ENCODE results near the gene TMEM11. TPM values are rescaled to one million over a fixed set of nuclear protein-coding genes. Genes with fewer than 3 reads are reported as not detected.

Gene TMEM11, protein sequence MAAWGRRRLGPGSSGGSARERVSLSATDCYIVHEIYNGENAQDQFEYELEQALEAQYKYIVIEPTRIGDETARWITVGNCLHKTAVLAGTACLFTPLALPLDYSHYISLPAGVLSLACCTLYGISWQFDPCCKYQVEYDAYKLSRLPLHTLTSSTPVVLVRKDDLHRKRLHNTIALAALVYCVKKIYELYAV
- polyA plus RNA-seq: 44.2 TPM

- Mint-ChIP-seq H3K36me3 (peaks cover 3% of the 10 kb centered on the region), H3K4me1 (peaks cover 35 to 44% (median 38%) of the 10 kb centered on the region in 3 donors), H3K4me3 (peak within 1 kb of the TSS; percentile 89 to 96 (median 96)), H3K27me3 (no peaks in the 10 kb centered on the region), H3K27ac (peak within 1 kb of the TSS; percentile 65 to 94 (median 91)), H3K9me3 (no peaks in the 10 kb centered on the region)
These were observed at the start of gene TMEM11 for GRCh38 chr17:21214015-21214776. Gene TMEM11, minus strand, starts transcription at chr17:21214161. Its CDS starts 9 bp downstream, at chr17:21214152.

DNA sequence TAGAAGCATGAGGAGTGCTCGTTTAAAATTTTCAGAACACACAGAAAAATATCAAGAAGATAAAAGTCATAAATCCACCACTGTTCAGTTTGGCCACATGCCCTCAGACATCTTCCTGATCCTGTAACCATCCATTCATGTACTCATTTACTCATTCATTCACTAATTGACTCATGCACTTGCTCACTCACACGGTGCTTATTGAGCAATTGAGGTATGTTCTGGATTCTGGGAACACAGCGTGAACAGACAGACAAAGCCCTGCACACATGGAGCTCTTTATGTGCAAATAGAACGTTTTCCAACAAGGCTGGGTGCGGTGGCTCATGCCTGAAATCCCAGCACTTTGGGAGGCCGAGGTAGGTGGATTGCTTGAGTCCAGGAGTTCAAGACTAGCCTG lies 49.4 kb upstream of the TMEM11 start:
- Mint-ChIP-seq H3K27me3 (no peaks in the 10 kb centered on the region), H3K4me3 (no peak overlapping the region), H3K4me1 (peaks cover 7 to 9% (median 8%) of the 10 kb centered on the region in 3 donors), H3K27ac (no peak overlapping the region), H3K9me3 (no peaks in the 10 kb centered on the region), H3K36me3 (no peaks in the 10 kb centered on the region)

DNA sequence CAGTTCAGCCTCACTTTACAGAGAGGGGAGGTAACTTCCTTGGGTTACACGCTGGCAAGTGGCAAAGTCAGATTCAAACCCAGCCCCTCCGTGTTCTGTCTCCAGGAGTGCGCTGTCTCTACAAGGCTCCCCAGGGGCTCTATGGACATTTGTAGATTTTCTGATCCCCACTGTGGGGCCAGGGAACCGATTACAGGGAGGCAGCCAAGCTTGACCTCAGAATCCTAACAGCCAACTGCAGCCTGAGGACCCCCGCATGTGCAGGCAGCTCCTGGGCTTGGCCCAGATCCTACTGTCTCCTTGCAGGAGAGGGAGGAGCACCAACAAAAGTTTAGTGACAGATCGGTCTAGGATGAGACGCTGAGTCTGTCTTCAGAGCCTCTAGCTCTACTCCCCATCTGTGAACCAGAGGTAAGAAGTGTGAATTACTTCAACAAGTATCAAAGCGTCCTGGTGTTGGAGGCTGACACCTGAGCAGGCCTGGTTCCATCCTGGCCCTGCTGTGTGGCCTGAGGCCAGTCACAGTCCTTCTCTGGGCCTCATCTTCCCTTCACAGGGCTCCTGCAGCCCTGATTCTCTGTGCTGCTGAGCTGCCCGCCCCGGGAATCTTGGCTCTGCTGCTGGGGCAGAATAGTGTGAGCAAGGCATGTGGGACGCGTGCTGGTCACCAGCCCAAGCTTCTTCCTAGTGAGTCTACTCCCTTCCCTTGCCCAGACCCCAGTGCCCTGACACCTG lies 48.5 kb upstream of the TMEM11 start:
- Mint-ChIP-seq H3K4me3 (no peak overlapping the region), H3K9me3 (no peaks in the 10 kb centered on the region), H3K4me1 (peaks cover 3 to 6% (median 6%) of the 10 kb centered on the region in 3 donors), H3K27ac (no peak overlapping the region), H3K36me3 (no peaks in the 10 kb centered on the region), H3K27me3 (peaks cover 3% of the 10 kb centered on the region)

- Mint-ChIP-seq H3K36me3 (no peaks in the 10 kb centered on the region), H3K27me3 (peaks cover 3% of the 10 kb centered on the region), H3K4me3 (no peak overlapping the region), H3K9me3 (no peaks in the 10 kb centered on the region), H3K27ac (no peak overlapping the region), H3K4me1 (peaks cover 4 to 6% (median 4%) of the 10 kb centered on the region in 3 donors)
These were observed 44.6 kb upstream of the TMEM11 start for GRCh38 chr17:21258593-21258992.

DNA sequence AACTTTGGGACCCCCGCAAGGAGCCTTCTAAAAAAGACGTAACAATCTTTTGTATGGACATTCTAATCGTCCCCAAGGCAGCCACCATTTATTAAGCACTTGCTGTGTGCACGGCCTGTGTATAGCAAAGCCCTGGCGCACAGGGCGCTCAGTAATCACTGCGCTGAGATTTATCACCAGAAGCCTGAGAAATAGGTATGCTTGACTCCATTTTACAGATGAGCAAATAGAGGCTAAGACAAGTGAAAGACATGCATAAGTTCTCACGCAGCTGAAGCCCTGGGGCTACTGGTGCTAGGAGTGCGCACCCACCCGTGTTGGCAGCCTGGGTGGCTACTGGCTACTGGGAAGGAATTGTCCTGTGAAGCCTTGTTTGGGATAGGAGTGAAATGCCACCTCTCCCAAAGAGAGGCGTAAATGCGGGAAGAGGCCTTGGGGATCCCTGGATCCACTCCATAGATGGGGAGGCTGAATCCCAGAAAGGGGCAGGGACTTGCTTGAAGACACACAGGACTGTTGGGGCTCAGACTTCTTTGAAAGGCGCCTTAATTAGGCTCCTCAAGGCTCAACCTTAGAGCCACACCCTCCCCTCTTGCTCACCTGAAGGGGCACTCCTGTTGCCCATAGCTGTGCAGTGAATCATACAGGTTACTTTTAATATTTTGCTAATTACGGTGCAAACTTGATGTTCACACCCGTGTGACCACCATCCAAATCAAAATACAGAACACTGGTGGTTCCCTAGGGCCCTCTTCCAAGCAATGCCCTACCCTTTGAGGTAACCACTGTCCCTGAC lies 39.9 kb upstream of the TMEM11 start:
- Mint-ChIP-seq H3K27ac (peak overlapping the region; percentile 92 to 93 (median 93)), H3K36me3 (no peaks in the 10 kb centered on the region), H3K4me3 (peak overlapping the region; percentile 87 to 96 (median 95)), H3K27me3 (peaks cover 3% of the 10 kb centered on the region), H3K4me1 (peaks cover 10 to 21% (median 10%) of the 10 kb centered on the region in 3 donors), H3K9me3 (no peaks in the 10 kb centered on the region)

DNA sequence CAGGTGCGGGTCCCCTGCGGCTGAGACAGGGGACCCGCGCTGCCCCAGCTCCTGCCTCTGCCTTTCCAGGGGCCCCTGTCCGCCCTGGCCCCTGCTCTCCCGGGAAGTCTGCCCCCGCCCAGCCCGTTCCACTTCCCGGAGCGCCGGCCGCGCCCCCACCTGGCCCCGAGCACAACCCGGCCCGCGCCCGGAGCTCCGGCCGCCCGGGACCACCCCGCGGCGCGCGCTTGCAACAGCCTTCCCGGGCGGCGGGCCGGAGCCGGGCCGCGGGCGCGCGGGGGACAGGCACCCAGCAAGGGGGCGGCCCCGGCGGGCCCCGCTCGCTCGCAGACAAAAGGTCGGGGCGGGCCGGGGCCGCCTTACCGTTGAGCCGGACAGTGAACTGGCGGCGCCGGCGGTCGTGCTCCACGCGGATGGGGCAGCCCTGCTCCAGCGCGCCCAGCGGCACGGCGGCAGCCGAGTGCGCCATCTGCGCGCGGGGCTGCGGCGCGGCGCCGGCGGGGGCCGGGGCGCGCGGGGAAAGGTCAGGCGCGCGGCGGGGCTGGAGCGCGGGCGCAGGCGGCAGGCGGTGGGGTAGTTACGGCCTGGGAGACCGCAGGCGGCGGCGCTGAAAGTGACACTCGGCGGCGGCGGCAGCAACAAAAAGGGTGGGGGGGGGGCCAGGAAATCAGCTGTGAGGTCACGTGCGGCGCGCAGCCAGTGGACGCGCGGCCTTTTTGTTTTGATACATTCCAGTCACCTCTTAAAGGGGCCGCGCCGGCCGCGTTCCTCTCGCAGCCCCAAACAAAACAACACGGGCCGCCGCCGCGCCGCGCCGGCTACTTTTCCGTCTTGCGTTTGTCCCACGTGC lies 39.1 kb upstream of the TMEM11 start, which contains the start of gene NATD1:
Gene NATD1, minus strand, starts transcription at position 615 of the 850 bp plus-strand sequence. Its CDS starts 146 bp downstream, at position 469.
- Mint-ChIP-seq H3K27ac (peak within 1 kb of the TSS; percentile 92 to 93 (median 93)), H3K4me3 (peak within 1 kb of the TSS; percentile 87 to 96 (median 95)), H3K36me3 (no peaks in the 10 kb centered on the region), H3K4me1 (peaks cover 6 to 21% (median 10%) of the 10 kb centered on the region in 3 donors), H3K9me3 (no peaks in the 10 kb centered on the region), H3K27me3 (peaks cover 3% of the 10 kb centered on the region)

- no peaks in the 10 kb centered on the region for H3K9me3 Mint-ChIP-seq
- no peaks in the 10 kb centered on the region for H3K36me3 Mint-ChIP-seq
- no peaks in the 10 kb centered on the region for H3K27me3 Mint-ChIP-seq
- peak overlapping the region; percentile 75 to 95 (median 86) for H3K4me3 Mint-ChIP-seq
- H3K27ac Mint-ChIP-seq: peak overlapping the region in 1 of 3 donors; percentile 82
- H3K4me1 Mint-ChIP-seq: peaks cover 4 to 18% (median 6%) of the 10 kb centered on the region in 3 donors
These were observed 38.4 kb upstream of the TMEM11 start for GRCh38 chr17:21252289-21252795.

DNA sequence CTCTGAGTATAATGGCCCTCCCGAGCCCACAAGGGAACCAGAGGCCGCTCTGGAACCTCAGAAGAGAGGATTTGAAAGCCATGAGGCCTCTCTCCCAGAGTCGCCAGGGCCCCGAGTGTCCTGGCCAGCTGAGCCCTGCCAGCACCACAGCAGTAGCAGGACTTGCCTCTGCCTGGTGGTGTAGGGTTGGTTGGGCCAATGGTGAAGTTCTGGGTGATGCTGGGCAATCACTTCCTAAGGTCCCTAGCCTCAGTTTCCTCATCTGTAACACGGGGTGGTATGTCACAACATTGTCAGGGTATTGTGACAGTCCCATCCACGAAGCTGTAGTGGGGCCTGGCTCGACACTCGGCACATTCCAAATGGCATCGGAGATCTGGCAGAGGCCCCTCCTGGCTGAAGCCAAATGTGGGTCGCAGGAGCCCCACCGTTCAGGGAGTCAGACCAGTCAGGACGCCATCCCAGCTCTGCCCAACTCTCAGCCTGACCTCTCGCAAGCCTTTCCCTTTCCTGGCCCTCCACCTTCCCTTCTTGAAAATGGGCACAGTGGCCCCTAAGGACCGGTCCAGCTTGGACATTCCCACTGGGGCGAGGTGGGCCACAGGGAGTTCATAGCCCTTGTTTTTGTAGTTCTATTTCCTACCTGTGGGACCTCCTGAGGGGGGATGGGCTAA lies 37.5 kb upstream of the TMEM11 start:
- Mint-ChIP-seq H3K27ac (peak overlapping the region in 1 of 3 donors; percentile 82), H3K27me3 (peaks cover 3% of the 10 kb centered on the region), H3K4me3 (peak overlapping the region in 3 of 4 donors; percentile 12 to 83 (median 32)), H3K36me3 (no peaks in the 10 kb centered on the region), H3K9me3 (no peaks in the 10 kb centered on the region), H3K4me1 (peaks cover 4 to 18% (median 6%) of the 10 kb centered on the region in 3 donors)

GRCh38 chr17:21250854-21251253 lies 36.9 kb upstream of the TMEM11 start:
- no peaks in the 10 kb centered on the region for H3K9me3 Mint-ChIP-seq
- H3K4me1 Mint-ChIP-seq: peaks cover 4 to 18% (median 6%) of the 10 kb centered on the region in 3 donors
- H3K36me3 Mint-ChIP-seq: no peaks in the 10 kb centered on the region
- H3K27ac Mint-ChIP-seq: peak overlapping the region in 1 of 3 donors; percentile 57
- peak overlapping the region in 1 of 4 donors; percentile 83 for H3K4me3 Mint-ChIP-seq
- peaks cover 3% of the 10 kb centered on the region for H3K27me3 Mint-ChIP-seq

GRCh38 chr17:21249920-21250703 lies 36.2 kb upstream of the TMEM11 start:
- H3K9me3 Mint-ChIP-seq: no peaks in the 10 kb centered on the region
- peaks cover 4 to 18% (median 6%) of the 10 kb centered on the region in 3 donors for H3K4me1 Mint-ChIP-seq

GRCh38 chr17:21249086-21249795 lies 35.3 kb upstream of the TMEM11 start:
- Mint-ChIP-seq H3K36me3 (no peaks in the 10 kb centered on the region), H3K9me3 (no peaks in the 10 kb centered on the region), H3K4me1 (peaks cover 4 to 18% (median 6%) of the 10 kb centered on the region in 3 donors), H3K27me3 (peaks cover 3% of the 10 kb centered on the region), H3K27ac (peak overlapping the region in 1 of 3 donors; percentile 67), H3K4me3 (no peak overlapping the region)

More at GRCh38 chr17:21249920-21250703, 36.2 kb upstream of the TMEM11 start:
- peak overlapping the region in 1 of 3 donors; percentile 57 for H3K27ac Mint-ChIP-seq
- peak overlapping the region in 1 of 4 donors; percentile 83 for H3K4me3 Mint-ChIP-seq
- H3K36me3 Mint-ChIP-seq: no peaks in the 10 kb centered on the region
- H3K27me3 Mint-ChIP-seq: peaks cover 3% of the 10 kb centered on the region

DNA sequence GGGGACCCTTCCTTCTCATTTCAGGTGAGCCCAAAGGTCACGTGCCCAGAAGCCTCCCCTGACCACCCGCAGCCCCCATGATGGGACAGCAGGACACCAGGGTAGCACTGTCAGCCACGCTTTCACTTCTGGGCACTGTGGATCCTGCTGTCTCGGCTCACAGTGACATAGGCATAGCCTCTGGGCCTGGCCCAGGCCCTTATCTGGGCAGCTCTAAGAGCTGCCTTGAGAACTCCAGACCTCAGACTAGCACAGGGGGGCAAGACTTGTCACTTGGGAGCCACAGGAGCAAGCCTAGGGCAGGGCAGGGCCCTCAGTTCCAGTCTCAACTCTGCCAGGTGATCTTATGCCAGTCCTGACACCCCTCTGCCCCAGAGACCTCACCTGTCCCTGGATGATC lies 34.5 kb upstream of the TMEM11 start:
- Mint-ChIP-seq H3K9me3 (no peaks in the 10 kb centered on the region), H3K27me3 (peaks cover 3% of the 10 kb centered on the region), H3K36me3 (no peaks in the 10 kb centered on the region), H3K27ac (peak overlapping the region in 1 of 3 donors; percentile 67), H3K4me3 (no peak overlapping the region), H3K4me1 (peaks cover 3 to 17% (median 5%) of the 10 kb centered on the region in 3 donors)
